ENCODE results near the gene PDIA3.
A peak's percentile ranks its signal among the peaks of the same experiment; 100 is the strongest.

The PDIA3 gene

DNA sequence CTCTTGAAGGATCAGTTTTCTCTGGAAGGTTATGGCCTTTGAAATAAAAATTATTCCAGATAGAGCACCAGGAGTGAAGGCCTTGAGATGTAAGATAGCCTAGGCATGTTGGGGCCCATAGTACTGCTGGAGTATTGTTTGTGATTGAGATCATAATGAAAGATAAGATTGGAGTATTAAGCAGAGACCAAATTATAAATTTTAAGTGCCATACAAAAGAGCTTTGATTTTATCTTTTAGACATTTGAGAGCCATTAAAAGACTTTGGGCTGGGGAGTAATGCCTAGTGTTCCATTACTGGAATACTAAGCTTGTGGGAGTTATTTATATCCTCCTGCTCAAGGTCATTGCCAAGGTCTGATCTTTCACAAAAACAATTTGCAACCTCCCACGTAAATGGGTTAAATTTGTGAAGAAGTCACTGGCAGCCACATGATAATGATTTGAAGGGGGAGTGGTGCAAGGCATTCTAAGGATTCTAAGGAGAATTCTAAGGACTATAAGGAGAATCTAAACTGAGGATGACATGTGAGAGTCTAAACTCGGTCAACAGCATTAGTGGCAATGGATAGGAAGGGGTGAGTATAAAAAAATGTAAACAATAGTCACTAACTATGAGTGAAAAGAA is 17.7 kb downstream of the PDIA3 start:
- no peak for FAIRE-seq

DNA sequence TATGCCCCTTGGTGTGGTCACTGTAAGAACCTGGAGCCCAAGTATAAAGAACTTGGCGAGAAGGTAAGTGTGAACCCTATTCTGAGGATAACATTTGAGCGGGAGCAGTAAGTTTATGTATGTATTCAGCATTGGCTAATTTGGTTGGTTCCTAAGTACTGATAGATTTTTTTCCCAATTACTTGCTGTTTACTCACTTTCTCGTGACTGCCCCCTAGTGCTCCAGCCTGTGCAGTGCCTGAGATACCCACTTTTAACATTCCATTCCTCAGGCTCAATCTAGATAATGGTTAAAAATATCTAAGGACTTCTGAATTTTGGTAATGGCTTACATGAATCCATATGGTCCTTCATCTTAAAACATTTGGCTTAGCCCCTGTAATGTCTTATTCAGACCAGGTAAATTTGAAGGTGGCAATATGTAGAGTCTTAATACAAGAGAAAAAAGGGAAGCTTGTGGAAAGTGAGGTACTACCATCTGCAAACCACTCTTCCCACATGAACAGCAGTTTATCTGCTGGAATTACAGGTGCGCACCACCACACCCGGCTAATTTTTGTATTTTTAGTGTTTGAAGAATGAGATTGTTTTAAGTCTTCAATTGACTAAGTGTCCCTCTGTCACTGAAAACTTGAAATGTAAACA is 23.5 kb downstream of the PDIA3 start:
- no peak for DNase-seq (ENCODE audit: insufficient read length, low spot score)
- FAIRE-seq: peak; percentile 81

More for the DNA sequence above, 17.7 kb downstream of the PDIA3 start:
- TF ChIP-seq POLR2A (IDR thresholded peaks at IDR 0.05; ENCODE audit: low read depth, low read length): no peak
- DNase-seq (ENCODE audit: insufficient read length, low spot score): no peak

DNA sequence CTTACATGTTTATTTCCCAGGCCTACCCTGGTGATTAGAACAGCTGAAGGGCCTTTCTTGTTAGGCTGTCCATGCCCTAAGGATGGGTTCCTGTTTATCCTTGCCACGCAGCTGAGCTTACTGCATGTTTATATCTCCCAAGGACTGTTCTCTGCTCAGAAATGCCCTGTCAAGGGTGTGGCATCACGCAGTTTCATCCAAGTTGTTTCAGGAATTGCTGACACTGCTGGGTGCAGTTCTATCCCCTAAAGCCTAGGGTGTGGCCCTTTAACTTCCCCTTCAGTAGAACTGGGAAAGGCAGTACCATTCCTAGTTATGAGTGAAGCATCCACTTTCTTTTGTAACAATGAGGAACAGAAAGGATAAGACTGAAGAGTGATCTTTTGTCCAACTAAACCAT is 25.6 kb downstream of the PDIA3 start:
- FAIRE-seq (no peak), DNase-seq (ENCODE audit: insufficient read length, low spot score) (no peak)
- TF ChIP-seq POLR2A (IDR thresholded peaks at IDR 0.05; ENCODE audit: low read depth, low read length): no peak

More for the DNA sequence above, 23.5 kb downstream of the PDIA3 start:
- TF ChIP-seq POLR2A (IDR thresholded peaks at IDR 0.05; ENCODE audit: low read depth, low read length): no peak

DNA sequence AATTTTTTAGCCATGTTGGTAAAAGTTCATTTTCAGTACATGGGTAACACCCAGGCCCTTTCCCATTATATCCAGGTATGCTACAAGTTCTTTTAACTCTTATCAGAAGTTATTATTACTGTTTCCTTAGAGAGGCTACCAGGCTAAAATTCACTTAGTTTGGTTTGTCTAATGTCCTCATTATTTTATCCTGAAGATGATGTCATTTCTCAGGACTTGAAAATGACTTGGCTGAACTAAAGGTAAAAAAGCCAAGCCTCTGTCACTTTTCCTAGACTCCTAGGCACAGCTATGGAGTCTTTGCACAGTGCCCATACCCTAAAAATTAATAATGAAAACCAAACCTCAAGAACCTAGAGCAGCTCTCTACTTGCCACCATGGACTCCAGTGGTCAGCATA is 26.4 kb downstream of the PDIA3 start:
- DNase-seq (ENCODE audit: insufficient read length, low spot score) (no peak), FAIRE-seq (no peak)
- TF ChIP-seq POLR2A (IDR thresholded peaks at IDR 0.05; ENCODE audit: low read depth, low read length): no peak

DNA sequence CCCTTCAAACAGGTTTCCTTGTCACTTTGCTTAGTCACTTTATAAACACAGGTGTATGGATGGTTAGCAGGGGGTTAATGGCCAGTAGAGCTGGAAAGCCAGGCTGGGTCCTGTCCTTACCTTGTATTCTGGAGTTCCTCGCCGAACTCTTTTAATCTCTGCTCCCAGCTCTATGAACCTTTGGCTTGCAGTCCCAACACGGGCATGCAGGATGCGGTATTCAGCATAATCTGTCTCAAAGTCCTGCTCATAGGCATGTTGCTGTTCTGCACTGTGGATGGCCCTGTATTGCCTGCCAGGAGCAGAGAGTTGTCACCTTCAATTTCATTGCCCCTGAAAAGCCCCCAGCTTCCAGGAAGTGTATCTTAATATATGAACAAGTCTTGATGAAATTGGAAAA is 27.8 kb downstream of the PDIA3 start:
- FAIRE-seq (no peak), DNase-seq (ENCODE audit: insufficient read length, low spot score) (no peak)
- TF ChIP-seq POLR2A (IDR thresholded peaks at IDR 0.05; ENCODE audit: low read depth, low read length): no peak

DNA sequence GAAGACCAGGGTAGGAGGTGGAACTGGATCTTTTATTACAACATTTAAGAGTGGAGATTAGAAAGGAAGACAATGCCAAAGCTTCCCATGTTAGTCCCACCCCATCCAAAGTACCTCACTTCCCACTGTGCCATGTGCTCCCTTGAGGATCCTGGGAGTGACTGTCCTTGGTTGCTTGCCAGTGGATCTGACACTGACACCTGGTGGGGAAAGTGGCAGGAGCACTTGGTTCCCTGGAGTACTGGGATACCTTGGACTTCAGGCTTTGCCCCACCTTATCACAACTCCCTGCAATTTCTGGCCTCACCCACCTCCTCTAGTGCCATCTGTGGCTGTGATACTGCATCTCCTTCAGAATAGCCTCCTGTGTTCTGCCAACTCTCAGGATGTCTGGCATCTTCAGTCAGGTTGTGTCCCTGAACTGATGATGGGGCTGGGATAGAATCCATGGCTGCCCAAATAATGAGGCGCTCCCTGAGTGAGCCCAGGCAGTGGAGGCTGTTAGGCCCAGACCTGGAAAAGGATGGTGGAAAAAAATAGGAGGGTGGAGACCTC is 29.2 kb downstream of the PDIA3 start:
- TF ChIP-seq POLR2A (IDR thresholded peaks at IDR 0.05; ENCODE audit: low read depth, low read length): no peak
- FAIRE-seq (peak; percentile 43), DNase-seq (ENCODE audit: insufficient read length, low spot score) (no peak)

DNA sequence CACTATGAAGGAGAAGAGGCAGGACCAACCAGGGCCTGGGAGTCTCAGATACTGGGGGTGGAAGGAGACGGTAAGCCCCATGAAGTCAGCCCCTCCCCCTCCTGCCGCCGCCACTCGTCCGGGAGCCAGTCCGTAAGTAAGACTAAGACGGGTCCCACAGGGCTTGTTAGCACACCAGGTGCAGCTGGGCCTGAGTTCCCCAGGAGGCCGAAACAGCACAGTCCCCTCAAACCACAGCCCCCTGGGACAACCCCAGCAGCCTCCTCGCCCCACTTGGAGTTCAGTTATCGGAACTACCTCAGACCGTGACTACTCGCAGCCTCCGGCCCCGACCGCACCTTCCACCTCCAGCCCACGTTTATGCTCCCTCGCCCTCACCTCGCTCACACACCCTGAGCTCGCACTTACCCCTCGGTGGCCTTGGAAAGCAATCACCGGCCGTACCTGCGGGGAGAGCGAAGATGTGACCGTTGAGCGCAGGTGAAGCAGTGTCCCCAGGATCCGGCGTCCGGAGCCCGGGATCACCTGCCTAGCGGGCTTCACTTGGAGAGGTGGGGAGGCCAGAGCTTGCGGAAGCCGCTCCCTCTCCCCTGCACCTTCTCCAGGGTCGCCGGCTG is 30.0 kb downstream of the PDIA3 start:
- TF ChIP-seq POLR2A (IDR thresholded peaks at IDR 0.05; ENCODE audit: low read depth, low read length): no peak
- no peak for DNase-seq (ENCODE audit: insufficient read length, low spot score)
- FAIRE-seq: no peak

DNA sequence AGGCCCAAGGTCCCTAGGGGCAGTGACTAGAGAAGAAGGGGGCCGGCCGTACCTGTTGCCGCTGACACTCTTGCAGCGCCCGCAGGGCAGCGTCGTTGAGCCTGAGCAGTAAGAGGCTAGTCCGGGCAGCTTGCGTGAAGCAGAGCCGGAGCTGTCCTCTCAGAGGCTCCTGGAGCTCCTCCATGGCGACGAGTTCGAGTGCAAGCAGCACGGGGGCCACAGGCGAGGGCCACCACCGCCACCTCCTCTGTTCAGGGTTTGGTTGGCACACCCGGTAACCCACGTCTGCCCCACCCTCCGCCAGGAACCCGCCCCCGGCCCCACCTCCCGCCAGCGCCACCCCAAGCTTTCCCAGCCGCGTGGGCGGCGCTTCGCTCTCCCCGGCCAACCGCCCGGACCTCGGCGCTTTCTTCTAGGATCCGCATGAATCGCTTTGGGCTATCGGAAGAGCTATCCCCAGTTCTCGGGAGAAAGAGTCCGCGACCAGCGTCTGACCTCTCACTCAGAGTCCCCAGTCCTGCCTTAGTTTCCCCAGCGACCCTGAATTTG is 30.6 kb downstream of the PDIA3 start, which contains the start of gene ELL3:
Gene ELL3 (minus strand): TSS at position 249 of the 549 bp plus-strand sequence. CDS start 65 bp downstream, at position 184.
- no peak for FAIRE-seq
- DNase-seq (ENCODE audit: insufficient read length, low spot score): peak; percentile 79
- peak; percentile 31 for TF ChIP-seq POLR2A (IDR thresholded peaks at IDR 0.05; ENCODE audit: low read depth, low read length)

DNA sequence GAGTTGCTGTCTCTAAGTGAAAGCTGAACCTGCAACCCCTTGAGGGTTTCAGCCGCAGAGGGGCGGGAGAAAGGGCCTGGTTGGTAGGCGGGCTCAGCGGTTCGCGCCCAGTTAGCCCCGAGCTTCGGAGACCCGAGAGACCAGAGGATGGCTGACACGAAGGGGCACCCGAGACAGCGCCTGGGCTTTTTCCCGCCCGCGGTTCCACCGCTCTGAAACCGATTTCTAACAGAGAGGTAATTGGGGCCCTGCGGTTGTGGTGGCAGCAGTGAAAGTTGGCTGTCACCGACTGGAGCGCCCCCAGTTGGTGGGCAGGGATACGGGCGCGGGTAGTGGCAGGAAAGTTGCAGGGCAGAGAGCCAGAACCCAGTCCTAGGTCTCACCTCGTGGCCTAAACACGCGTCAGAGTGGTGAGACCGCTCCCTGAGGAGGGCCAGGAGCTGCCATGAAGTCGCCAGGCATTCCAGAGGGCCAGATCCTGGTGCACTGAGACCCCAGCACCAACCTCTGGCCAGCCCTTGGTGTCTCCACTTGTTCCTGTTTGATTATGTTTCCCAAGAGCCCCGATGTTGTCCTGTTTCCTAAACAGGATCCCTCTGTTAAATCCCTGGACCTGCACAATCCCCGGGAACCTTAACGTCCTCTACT is 31.2 kb downstream of the PDIA3 start:
- TF ChIP-seq POLR2A (IDR thresholded peaks at IDR 0.05; ENCODE audit: low read depth, low read length): 0 out of 2 replicates have a peak, but pooled peaks have one; percentile 9
- DNase-seq (ENCODE audit: insufficient read length, low spot score) (peak; percentile 65), FAIRE-seq (no peak)

DNA sequence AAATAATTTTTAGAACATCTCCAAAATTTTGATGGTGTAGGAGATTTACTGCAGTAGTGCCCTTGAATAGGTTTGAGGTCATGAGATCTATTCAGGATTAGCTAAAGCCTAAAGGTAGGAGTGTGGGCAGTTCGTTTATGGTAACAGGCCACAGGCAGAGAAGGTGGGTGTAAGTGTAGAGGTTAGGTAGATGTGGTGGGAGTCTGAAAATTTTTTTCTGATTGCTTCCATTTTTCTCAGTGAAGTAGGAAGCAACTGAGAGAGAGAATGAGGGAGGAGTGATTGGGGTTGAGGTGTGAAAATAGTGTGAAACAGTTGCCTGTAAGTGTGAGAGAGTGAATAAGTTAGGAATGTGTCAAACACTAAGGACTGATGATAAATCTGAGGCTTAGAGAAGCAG is 32.8 kb downstream of the PDIA3 start:
- no peak for TF ChIP-seq POLR2A (IDR thresholded peaks at IDR 0.05; ENCODE audit: low read depth, low read length)
- no peak for DNase-seq (ENCODE audit: insufficient read length, low spot score)
- no peak for FAIRE-seq

DNA sequence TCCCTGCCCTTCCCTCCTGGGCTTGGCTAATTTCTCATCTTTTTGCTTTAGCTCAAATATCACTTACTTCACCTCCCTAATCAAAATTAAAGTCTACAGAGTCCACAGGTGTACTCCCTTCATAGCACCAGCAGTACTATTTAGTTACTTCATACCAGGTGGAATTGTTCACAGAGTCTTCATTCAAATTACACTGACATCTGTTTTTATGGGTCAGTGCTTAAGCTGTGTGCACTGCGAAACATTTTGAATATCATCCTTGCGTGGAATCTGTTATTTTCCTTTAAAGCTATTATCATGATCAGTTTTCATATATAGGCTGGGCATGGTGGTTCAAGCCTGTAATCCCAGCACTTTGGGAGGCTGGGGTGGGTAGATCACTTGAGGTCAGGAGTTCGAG is 43.2 kb downstream of the PDIA3 start:
- FAIRE-seq: no peak
- no peak for DNase-seq (ENCODE audit: insufficient read length, low spot score)
- TF ChIP-seq POLR2A (IDR thresholded peaks at IDR 0.05; ENCODE audit: low read depth, low read length): no peak

DNA sequence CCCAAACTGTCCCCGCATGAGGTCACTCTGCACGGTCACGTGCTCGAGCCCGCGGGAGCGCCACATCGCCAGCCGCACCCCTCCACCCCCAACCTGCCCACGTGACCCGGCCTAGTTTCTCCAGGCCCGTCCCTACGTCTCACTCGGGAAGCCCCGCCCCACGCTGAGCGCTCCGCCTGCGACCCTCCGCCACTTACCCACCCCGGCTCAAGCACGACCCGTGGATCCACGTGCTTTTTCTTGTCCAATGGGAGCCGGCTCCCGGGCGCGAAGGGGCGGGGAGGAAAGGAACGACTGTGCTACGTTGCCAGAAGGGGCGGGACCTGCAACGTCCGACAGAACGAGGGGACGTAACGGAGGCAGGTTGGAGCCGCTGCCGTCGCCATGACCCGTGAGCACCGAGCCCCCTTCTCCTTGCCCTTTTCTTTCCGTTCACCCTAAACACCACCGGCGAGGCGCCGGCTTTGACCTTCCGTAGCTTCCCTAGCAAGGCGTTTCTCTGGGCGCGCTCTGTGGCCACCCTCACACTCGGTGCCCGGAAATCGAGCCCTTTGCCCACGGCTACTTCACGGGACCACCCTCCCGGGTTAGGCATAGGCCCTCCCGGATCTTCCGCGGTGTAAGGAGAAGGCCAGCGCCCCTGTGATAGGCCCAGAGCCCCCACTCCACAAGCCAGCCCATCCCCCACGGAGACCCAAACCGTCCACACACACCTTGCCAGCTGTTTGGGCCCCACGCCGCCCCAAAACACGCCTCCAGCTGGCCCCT is 45.9 kb downstream of the PDIA3 start, which contains the start of gene SERF2:
Gene SERF2 (plus strand): TSS at position 328 of the 768 bp plus-strand sequence. CDS start 57 bp downstream, at position 385.
- peak; percentile 95 for TF ChIP-seq POLR2A (IDR thresholded peaks at IDR 0.05; ENCODE audit: low read depth, low read length)
- peak; percentile 76 for FAIRE-seq
- peak; percentile 97 for DNase-seq (ENCODE audit: insufficient read length, low spot score)
